PFSK-1 (cell line): ENCODE results near the gene COX14.

Source experiments
- FOXP2 ChIP-seq: optimal IDR thresholded peaks from 2 replicates; pipeline ENCODE3; 2011; ENCODE audit warnings: borderline replicate concordance, control low read depth, inconsistent platforms; ENCODE audit not compliant: insufficient read depth; ENCODE audit errors: extremely low read length, extremely low read depth
- POLR2AphosphoS5 ChIP-seq: IDR thresholded peaks from 2 replicates; pipeline ENCODE4 v1.6.1; 2012; ENCODE audit warnings: low read depth, mild to moderate bottlenecking, control low read depth, low read length, moderate library complexity
- REST ChIP-seq, 2 experiments: IDR thresholded peaks; 2 replicates each; pipeline versions ENCODE4 v1.6.1 to v1.8.0; 2011 to 2012; ENCODE audit warnings: low read depth in 2 of 2, low read length in 2 of 2, control low read depth in 1 of 2, inconsistent platforms in 1 of 2, mild to moderate bottlenecking in 1 of 2, moderate library complexity in 1 of 2; ENCODE audit not compliant: insufficient read depth in 1 of 2
- TAF1 ChIP-seq: IDR thresholded peaks from 2 replicates; pipeline ENCODE4 v1.6.1; 2012; ENCODE audit warnings: low read length, control low read depth, borderline replicate concordance; ENCODE audit not compliant: insufficient read depth

DNA sequence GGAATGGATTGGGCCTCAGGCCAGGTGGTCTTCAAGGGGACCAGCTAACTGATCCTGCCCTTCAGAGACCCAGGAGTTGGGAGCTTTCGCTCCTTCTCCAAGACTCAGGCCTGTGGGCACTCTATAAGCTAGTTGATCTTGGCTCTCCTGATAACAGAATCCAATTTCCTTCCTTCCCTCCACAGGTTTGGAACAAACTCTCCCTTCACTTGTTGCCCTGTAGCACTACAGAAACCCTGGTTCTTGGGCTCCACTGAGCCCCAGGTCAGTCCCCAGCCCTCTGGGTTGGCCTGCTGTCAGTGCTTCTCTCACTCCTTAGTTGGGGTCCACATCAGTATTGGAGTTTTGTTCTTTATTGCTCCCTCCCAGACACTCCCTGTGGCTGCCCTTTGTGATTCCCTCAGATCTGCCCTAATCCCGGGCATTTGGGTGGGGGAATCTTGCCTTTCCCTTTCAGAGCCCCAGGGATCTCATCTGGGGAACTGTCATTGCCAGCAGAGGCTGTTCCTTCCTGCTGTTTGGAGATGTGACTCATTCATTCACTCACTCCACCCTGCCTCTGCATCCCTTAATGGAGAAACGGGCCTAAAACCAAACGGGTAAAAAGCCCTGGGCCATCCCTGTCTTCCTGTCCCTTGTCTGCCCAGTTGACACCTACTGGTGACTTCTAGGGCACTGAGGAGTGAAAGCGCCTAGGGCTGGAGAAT lies 12.6 kb upstream of the COX14 start:
- TF ChIP-seq POLR2AphosphoS5 = no peak
- no peak for TF ChIP-seq TAF1
- no peak for TF ChIP-seq REST (IDR thresholded peaks at IDR 0.05; ENCODE audit: insufficient read depth in 1 of 2, low read depth in 2 of 2, low read length in 2 of 2)
- no peak for TF ChIP-seq FOXP2
